Measurements from ENCODE around the gene CCDC190. TPM values are rescaled to one million over a fixed set of nuclear protein-coding genes. Genes with fewer than 3 reads are reported as not detected.

CCDC190 gene
- total RNA-seq, 1 experiment from 2014 or later, result not detected

DNA sequence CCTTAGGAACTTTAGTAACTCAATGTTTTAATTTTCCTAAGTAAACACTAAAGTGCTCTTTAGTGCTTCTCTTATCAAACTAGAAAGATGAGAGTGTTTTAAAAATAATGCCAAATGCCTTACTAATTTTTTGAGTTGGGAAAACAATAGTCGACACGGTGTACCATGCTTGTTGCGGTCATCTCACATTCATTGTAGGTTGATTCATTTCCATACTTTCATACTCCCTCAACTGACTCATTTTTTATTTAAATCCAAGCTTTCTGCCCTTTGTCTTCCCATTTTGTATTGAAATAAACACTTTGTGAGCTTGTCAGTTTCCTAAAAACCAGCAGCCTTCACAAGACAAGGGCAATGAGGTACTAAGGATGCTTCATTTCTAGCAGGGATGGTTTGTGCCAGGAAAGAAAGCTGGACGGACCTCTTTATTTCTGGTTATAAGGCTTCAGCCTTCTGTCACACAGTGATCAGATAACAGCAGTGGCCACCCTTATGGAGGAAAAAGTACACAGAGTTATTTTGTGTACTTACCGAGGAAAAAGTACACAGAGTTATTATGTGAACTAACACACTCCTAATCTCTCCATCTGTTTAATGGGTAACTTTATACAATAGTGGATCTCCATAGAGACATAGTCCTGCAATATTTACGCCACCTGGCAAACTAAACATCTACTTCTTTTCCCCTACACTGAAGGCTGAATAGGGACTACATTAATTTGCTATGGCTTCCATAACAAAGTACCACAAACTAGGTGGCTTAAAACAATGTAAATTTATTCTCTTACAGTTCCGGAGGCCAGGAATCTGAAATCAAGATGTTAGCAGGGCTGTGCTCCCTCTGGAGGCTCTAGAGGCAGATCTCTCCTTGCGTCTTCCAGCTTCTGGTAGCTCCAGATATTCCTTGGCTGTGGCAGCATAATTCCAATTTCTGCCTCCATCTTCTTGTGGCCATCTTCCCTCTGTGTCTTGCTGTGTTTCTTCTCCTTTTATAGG, 13.0 kb upstream of the CCDC190 start (continued):
- TF ChIP-seq, protein P1, sequence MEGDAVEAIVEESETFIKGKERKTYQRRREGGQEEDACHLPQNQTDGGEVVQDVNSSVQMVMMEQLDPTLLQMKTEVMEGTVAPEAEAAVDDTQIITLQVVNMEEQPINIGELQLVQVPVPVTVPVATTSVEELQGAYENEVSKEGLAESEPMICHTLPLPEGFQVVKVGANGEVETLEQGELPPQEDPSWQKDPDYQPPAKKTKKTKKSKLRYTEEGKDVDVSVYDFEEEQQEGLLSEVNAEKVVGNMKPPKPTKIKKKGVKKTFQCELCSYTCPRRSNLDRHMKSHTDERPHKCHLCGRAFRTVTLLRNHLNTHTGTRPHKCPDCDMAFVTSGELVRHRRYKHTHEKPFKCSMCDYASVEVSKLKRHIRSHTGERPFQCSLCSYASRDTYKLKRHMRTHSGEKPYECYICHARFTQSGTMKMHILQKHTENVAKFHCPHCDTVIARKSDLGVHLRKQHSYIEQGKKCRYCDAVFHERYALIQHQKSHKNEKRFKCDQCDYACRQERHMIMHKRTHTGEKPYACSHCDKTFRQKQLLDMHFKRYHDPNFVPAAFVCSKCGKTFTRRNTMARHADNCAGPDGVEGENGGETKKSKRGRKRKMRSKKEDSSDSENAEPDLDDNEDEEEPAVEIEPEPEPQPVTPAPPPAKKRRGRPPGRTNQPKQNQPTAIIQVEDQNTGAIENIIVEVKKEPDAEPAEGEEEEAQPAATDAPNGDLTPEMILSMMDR (IDR thresholded peaks at IDR 0.05 in 2 of 3, conservative IDR thresholded peaks at IDR 0.05 in 1 of 3; ENCODE audit: borderline replicate concordance in 1 of 3, insufficient read depth in 1 of 3, low read depth in 2 of 3, low read length in 2 of 3), result no peak
- TF ChIP-seq CBX3 (IDR thresholded peaks at IDR 0.05; ENCODE audit: low read depth) (no peak), JUND (IDR thresholded peaks at IDR 0.05) (no peak), SP1 (IDR thresholded peaks at IDR 0.05; ENCODE audit: low read depth) (no peak), RAD21 (IDR thresholded peaks at IDR 0.05; ENCODE audit: low read depth) (no peak), ZNF274 (IDR thresholded peaks at IDR 0.05; ENCODE audit: low read depth, low read length) (no peak)
- TF ChIP-seq, protein P2, sequence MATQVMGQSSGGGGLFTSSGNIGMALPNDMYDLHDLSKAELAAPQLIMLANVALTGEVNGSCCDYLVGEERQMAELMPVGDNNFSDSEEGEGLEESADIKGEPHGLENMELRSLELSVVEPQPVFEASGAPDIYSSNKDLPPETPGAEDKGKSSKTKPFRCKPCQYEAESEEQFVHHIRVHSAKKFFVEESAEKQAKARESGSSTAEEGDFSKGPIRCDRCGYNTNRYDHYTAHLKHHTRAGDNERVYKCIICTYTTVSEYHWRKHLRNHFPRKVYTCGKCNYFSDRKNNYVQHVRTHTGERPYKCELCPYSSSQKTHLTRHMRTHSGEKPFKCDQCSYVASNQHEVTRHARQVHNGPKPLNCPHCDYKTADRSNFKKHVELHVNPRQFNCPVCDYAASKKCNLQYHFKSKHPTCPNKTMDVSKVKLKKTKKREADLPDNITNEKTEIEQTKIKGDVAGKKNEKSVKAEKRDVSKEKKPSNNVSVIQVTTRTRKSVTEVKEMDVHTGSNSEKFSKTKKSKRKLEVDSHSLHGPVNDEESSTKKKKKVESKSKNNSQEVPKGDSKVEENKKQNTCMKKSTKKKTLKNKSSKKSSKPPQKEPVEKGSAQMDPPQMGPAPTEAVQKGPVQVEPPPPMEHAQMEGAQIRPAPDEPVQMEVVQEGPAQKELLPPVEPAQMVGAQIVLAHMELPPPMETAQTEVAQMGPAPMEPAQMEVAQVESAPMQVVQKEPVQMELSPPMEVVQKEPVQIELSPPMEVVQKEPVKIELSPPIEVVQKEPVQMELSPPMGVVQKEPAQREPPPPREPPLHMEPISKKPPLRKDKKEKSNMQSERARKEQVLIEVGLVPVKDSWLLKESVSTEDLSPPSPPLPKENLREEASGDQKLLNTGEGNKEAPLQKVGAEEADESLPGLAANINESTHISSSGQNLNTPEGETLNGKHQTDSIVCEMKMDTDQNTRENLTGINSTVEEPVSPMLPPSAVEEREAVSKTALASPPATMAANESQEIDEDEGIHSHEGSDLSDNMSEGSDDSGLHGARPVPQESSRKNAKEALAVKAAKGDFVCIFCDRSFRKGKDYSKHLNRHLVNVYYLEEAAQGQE (IDR thresholded peaks at IDR 0.05; ENCODE audit: low read depth), result no peak

Measured in HCT116 (cell line).